Embryonic facial prominence (tissue), 1 donor: Measurements from ENCODE around the gene SNAI1.

Experiments
- DNase-seq: peaks from one replicate; pipeline ENCODE4 v3.0.0-alpha.2; 2016; ENCODE audit errors: extremely low spot score

Gene SNAI1

GRCh38 chr20:50037123-50037522 is 54.3 kb downstream of the SNAI1 start:
- DNase-seq = no peak

GRCh38 chr20:50037575-50037974 is 54.8 kb downstream of the SNAI1 start:
- DNase-seq = no peak

- no peak for DNase-seq
Observed at GRCh38 chr20:50038169-50038568, 55.4 kb downstream of the SNAI1 start.
